Renal cortex interstitium (tissue), 11 donors: Measurements from ENCODE around the gene TGFBR2. TPM values are rescaled to one million over a fixed set of nuclear protein-coding genes. Genes with fewer than 3 reads are reported as not detected.
"Not testable (repeated sequence)": the region's sequence is repeated elsewhere in the genome, so short reads cannot be mapped to it uniquely, and the experiment has no call there.

ENCODE experiments used
- DNase-seq, 11 donors: peaks; one replicate each; pipeline ENCODE4 v3.0.0-alpha.2; 2013; ENCODE audit warnings: low read depth in 9 of 11, low spot score in 4 of 11; ENCODE audit errors: extremely low read depth in 1 of 11
- polyA plus RNA-seq, 3 donors: library from polyadenylated mRNA; unstranded; fragments of 120-200 nt; gene quantifications; one replicate each; pipeline ENCODE4 v1.2.1, GENCODE V29; 2013; ENCODE audit not compliant: insufficient read length in 3 of 3

TGFBR2 gene
- polyA plus RNA-seq, 3 donors, result 89.0 to 117 (median 96.9) TPM

DNA sequence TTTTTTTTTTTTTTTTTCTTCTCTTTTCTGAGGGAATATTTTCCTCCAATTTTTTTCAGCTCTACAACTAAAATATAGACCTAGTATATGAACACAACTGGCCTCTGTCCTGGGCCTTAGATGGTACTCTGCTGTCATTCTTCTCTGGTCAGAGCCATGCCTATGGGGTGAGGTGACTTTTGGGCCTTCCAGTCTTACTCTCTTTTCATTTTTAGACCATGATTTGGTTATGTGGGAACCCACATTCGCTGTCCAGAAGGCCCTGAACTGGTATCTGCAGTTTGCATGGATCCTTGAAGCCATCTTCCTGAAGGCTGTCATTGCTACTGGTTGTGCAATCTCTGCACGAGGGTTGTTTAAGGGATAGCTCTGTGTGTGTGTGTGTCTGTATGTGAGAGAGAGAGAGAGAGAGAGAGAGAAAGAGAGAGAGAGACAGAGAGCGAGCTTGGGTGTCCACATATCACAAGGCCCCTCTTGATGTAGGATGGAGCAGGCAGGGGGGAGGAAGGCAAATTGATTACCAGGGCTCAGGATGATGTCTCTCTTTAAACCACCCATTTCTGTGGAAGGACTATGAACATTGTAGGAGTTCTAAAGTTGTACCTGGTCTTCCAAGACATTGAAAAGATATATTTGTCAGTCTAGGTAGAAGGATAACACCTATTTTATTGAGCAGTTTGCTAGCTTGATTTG is 6.9 kb downstream of the TGFBR2 start:
- no peak for DNase-seq

GRCh38 chr3:30614373-30614772 is 8.0 kb downstream of the TGFBR2 start:
- DNase-seq, result no peak

DNA sequence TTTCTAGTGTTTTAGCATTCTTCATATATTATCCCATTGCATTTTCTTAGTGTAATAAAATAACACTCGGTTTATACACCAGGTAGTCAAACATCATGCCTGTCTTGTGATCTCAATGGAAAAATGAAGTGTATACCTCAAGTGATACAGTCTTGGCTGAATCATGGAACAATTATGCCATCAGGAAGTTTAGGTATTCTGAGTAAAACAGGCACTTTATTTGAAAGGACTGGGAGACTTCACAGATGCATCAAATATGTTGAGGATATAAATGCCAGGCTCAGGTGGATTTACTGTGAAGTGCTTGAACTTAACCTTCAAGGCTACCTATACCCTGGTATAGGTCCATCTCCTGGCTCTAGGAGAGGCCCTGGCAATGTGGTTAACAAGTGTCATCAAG is 8.5 kb downstream of the TGFBR2 start:
- DNase-seq, result no peak

GRCh38 chr3:30615615-30616346 is 9.4 kb downstream of the TGFBR2 start:
- DNase-seq, result no peak

- DNase-seq, result no peak
These were observed 10.1 kb downstream of the TGFBR2 start for GRCh38 chr3:30616347-30617027.

GRCh38 chr3:30617069-30617468 is 10.7 kb downstream of the TGFBR2 start:
- no peak for DNase-seq

- DNase-seq, result no peak
These were observed 11.3 kb downstream of the TGFBR2 start for GRCh38 chr3:30617653-30618052.

DNA sequence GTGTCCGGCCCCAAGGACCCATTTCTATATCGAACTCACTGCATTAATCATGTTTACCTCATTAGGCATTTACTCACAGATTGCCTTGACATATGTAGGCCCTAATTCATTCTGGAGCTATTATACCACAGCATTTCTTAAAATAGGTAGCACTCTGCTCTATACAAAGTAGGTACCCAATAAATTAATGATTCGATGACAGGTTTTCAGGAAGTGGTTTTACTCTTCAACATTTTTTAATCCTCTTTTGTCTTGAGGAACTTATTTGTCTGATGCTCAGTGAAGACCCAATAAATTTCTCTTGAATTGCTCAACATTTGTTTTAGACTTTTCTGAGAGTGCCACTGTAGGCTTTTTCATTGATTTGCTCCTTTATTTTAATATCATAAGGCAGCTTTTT is 12.1 kb downstream of the TGFBR2 start:
- no peak for DNase-seq

- DNase-seq, result no peak
These were observed 12.9 kb downstream of the TGFBR2 start for GRCh38 chr3:30619318-30619717.

- no peak for DNase-seq
These were observed 14.3 kb downstream of the TGFBR2 start for GRCh38 chr3:30620402-30621360.

DNA sequence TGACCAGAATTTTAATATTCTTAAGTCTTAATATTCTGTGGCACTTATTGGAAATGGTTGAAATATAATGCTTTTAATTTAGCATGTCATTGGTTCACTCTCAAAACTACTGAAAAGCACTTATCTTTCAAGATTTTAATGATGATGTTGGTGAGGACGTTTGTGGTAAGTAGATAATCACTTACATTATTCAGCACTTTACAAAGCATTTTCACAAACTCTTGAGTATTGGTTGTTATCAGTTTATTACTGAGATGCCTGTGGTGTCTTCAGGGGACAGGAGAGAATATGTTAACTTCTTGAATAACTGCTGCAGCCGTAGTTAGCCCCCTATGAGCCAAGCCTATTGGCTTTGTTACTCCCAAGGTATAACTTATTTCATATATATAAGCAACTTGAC is 15.2 kb downstream of the TGFBR2 start:
- DNase-seq, result no peak

GRCh38 chr3:30622047-30622545 is 15.7 kb downstream of the TGFBR2 start:
- no peak for DNase-seq

- DNase-seq, result no peak
These were observed 16.4 kb downstream of the TGFBR2 start for GRCh38 chr3:30622790-30623189.

- DNase-seq, result no peak
These were observed 16.9 kb downstream of the TGFBR2 start for GRCh38 chr3:30623351-30623750.

- DNase-seq, result not testable (repeated sequence)
These were observed 18.1 kb downstream of the TGFBR2 start for GRCh38 chr3:30624480-30624879.

DNA sequence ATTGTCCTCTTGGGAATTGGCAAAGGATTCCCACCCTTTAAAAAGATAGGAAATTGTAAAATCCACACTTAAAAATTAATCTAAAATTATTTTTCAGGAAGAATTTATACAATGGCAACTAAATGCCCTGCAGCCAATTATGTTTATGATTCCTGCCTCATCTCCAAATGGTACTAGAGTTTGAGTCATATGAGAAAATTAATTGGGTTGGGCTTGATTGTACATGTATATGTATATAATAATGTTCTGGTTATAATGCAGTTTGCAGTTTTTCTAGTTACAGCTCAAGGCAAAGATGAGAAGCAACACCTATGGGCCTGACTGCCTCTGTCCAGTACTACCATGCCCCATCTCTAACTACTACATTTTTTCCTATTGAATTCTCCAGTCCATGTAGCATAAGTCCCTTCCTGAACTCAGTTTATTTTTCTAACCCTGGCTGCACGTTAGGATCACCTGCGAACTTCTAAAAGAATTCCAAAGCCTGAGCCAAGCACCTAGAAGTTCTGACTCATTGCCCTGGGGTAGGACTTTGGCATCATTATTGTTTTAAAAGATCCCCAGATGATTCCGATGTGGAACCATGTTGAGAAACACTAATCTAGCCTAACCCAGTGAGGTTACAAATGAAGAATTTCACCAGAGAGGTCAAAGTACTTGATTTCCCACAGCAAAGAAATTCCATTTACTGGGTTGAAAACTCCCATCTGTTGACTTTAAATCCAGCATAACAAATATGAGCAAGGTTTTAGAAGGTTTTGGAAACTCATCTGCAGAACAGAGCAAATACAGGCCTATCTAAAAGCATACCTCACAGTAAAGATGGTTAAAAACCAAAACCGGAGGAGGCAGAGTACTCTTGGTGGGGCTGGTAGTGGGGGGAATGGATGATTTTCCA is 19.4 kb downstream of the TGFBR2 start:
- DNase-seq, result no peak

- DNase-seq, result no peak
These were observed 20.2 kb downstream of the TGFBR2 start for GRCh38 chr3:30626443-30627180.
